GM12865 (cell line): Measurements from ENCODE around the gene CPNE1.

Experiments
- DNase-seq: peaks from one replicate; pipeline ENCODE4 v3.0.0; 2010; ENCODE audit warnings: low read depth
- H3K4me3 ChIP-seq: 2 replicates; pipeline ENCODE4 v1.5.1; 2011; ENCODE audit warnings: mild to moderate bottlenecking, low read depth, low read length, control low read depth
- CTCF ChIP-seq: IDR thresholded peaks from 2 replicates; pipeline ENCODE4 v1.5.1; 2011; ENCODE audit warnings: low read length, control low read depth, low read depth, inconsistent platforms; ENCODE audit not compliant: insufficient read depth; ENCODE audit errors: missing control alignments

Gene CPNE1

GRCh38 chr20:35586751-35587425, 77.8 kb downstream of the CPNE1 start:
- H3K4me3 ChIP-seq: no peak overlapping the region
- DNase-seq: no peak
- no peak for TF ChIP-seq CTCF

- no peak overlapping the region for H3K4me3 ChIP-seq
- TF ChIP-seq CTCF: no peak
- no peak for DNase-seq
These were observed 80.8 kb downstream of the CPNE1 start for GRCh38 chr20:35583636-35584560.

GRCh38 chr20:35582741-35583404, 81.8 kb downstream of the CPNE1 start:
- no peak for TF ChIP-seq CTCF
- no peak for DNase-seq
- no peak overlapping the region for H3K4me3 ChIP-seq

GRCh38 chr20:35582131-35582530, 82.6 kb downstream of the CPNE1 start:
- TF ChIP-seq CTCF: no peak
- no peak overlapping the region for H3K4me3 ChIP-seq
- no peak for DNase-seq

GRCh38 chr20:35579196-35579595, 85.5 kb downstream of the CPNE1 start:
- no peak for TF ChIP-seq CTCF
- no peak overlapping the region for H3K4me3 ChIP-seq
- DNase-seq: no peak

GRCh38 chr20:35578469-35578868, 86.2 kb downstream of the CPNE1 start:
- no peak for DNase-seq
- TF ChIP-seq CTCF: no peak
- no peak overlapping the region for H3K4me3 ChIP-seq
